Diencephalon (tissue), 1 donor: Measurements from ENCODE around the gene BTRC. TPM values are rescaled to one million over a fixed set of nuclear protein-coding genes. Genes with fewer than 3 reads are reported as not detected.

ENCODE experiments used
- small RNA-seq: library from RNA; depleted of rRNA; stranded (forward); fragments of <200 nt; gene quantifications from one replicate; pipeline ENCODE3, GENCODE V24; 2014
- total RNA-seq: library from RNA; depleted of rRNA; stranded (reverse); fragments of >200 nt; gene quantifications from one replicate; pipeline ENCODE4 v1.2.3, GENCODE V29; 2014

Gene BTRC
- 63.0 TPM for total RNA-seq

GRCh38 chr10:101353692-101354327 is at the start of gene BTRC:
Gene BTRC, plus strand, starts transcription at chr10:101354165. Its CDS starts 16 bp downstream, at chr10:101354181.

GRCh38 chr10:101587725-101588653 is 234.0 kb downstream of the BTRC start, which contains the start of the genes DPCD and POLL:
Gene DPCD, plus strand, starts transcription at chr10:101588321. Its CDS starts 16 bp downstream, at chr10:101588337.
Gene POLL, minus strand, starts transcription at chr10:101588257. Its CDS starts 897 bp downstream, at chr10:101587360.

Small RNA genes lying within 50 kb of the gene (small RNA-seq; reads per million reads assigned to genes)
- gene MIR3158-1 (not detected), gene RNU2-43P (0.26 reads per million, percentile 9 among the genes with 10 or more reads in this experiment), gene RNU2-59P (2.6 reads per million, percentile 89 among the genes with 10 or more reads in this experiment)

Other genes with a start within 250 kb of the BTRC start
- not detected for gene TLX1, start 222.9 kb upstream of the BTRC start, total RNA-seq
- not detected for gene LBX1, start 124.7 kb upstream of the BTRC start, total RNA-seq
- gene POLL, start 234.1 kb downstream of the BTRC start, total RNA-seq, result 8.5 TPM
- 37.8 TPM for gene DPCD, start 234.2 kb downstream of the BTRC start, total RNA-seq